Ramos (cell line): ENCODE results near the gene FGGY.

Experiments used
- in situ Hi-C: fragments of 300-500 bp; cut with MboI; formaldehyde crosslinking; loops from one replicate; pipeline ENCODE4 v1.14.3; 2022; ENCODE audit warnings: low sequenced_read_pairs; ENCODE audit not compliant: unreplicated experiment

Gene FGGY

GRCh38 chr1:59683197-59683596, 386.3 kb downstream of the FGGY start:
- in situ Hi-C loops: no loop called here

- in situ Hi-C loops: no loop called here
Observed at GRCh38 chr1:59684698-59685097, 387.8 kb downstream of the FGGY start.

GRCh38 chr1:59685101-59685500, 388.2 kb downstream of the FGGY start:
- in situ Hi-C loops: no loop called here

- in situ Hi-C loops: no loop called here
Observed at GRCh38 chr1:59685666-59686065, 388.8 kb downstream of the FGGY start.

GRCh38 chr1:59686170-59686569, 389.3 kb downstream of the FGGY start:
- in situ Hi-C loops: no loop called here

- in situ Hi-C loops: no loop called here
Observed at GRCh38 chr1:59686574-59686973, 389.7 kb downstream of the FGGY start.

GRCh38 chr1:59687081-59687480, 390.2 kb downstream of the FGGY start:
- in situ Hi-C loops: no loop called here

GRCh38 chr1:59688976-59689375, 392.1 kb downstream of the FGGY start:
- in situ Hi-C loops: no loop called here

- in situ Hi-C loops: no loop called here
Observed at GRCh38 chr1:59689730-59690129, 392.8 kb downstream of the FGGY start.

- in situ Hi-C loops: no loop called here
Observed at GRCh38 chr1:59690171-59690930, 393.5 kb downstream of the FGGY start.

GRCh38 chr1:59691261-59691660, 394.4 kb downstream of the FGGY start:
- in situ Hi-C loops: no loop called here

GRCh38 chr1:59692591-59692990, 395.7 kb downstream of the FGGY start:
- in situ Hi-C loops: no loop called here

- in situ Hi-C loops: no loop called here
Observed at GRCh38 chr1:59693406-59693805, 396.5 kb downstream of the FGGY start.

GRCh38 chr1:59695252-59695651, 398.4 kb downstream of the FGGY start:
- in situ Hi-C loops: no loop called here

GRCh38 chr1:59696421-59697115, 399.7 kb downstream of the FGGY start:
- in situ Hi-C loops: no loop called here

- in situ Hi-C loops: no loop called here
Observed at GRCh38 chr1:59697150-59697800, 400.4 kb downstream of the FGGY start.

GRCh38 chr1:59698386-59698785, 401.5 kb downstream of the FGGY start:
- in situ Hi-C loops: no loop called here

GRCh38 chr1:59699227-59699847, 402.4 kb downstream of the FGGY start:
- in situ Hi-C loops: no loop called here

- in situ Hi-C loops: loop anchor here (25.0 kb wide), 1 partner anchor 964 kb away; no protein-coding TSS in a partner anchor
Observed at GRCh38 chr1:59701376-59701775, 404.5 kb downstream of the FGGY start.

- in situ Hi-C loops: loop anchor here (25.0 kb wide), 1 partner anchor 966 kb away; no protein-coding TSS in a partner anchor
Observed at GRCh38 chr1:59703226-59703917, 406.5 kb downstream of the FGGY start.
